ENCODE measurements around the gene VAMP5. TPM values are rescaled to one million over a fixed set of nuclear protein-coding genes. Genes with fewer than 3 reads are reported as not detected.
"Not testable (repeated sequence)": the region's sequence is repeated elsewhere in the genome, so short reads cannot be mapped to it uniquely, and the experiment has no call there.

The VAMP5 gene
- polyA plus RNA-seq, 3 donors: 39.0 to 51.5 (median 47.0) TPM

- no peak for DNase-seq (ENCODE audit: low read depth in 3 of 3, low spot score in 2 of 3)
Measured at GRCh38 chr2:85549826-85550225, 34.4 kb upstream of the VAMP5 start.

GRCh38 chr2:85550486-85550885 lies 33.7 kb upstream of the VAMP5 start:
- no peak for DNase-seq (ENCODE audit: low read depth in 3 of 3, low spot score in 2 of 3)

GRCh38 chr2:85551698-85552678 lies 32.2 kb upstream of the VAMP5 start:
- DNase-seq (ENCODE audit: low read depth in 3 of 3, low spot score in 2 of 3): peak in 2 of 3 donors; percentile 71 to 77

- no peak for DNase-seq (ENCODE audit: low read depth in 3 of 3, low spot score in 2 of 3)
Measured at GRCh38 chr2:85553184-85553583, 31.0 kb upstream of the VAMP5 start.

- DNase-seq (ENCODE audit: low read depth in 3 of 3, low spot score in 2 of 3): no peak
Measured at GRCh38 chr2:85554980-85555612, 29.1 kb upstream of the VAMP5 start.

GRCh38 chr2:85557130-85557529 lies 27.1 kb upstream of the VAMP5 start:
- DNase-seq (ENCODE audit: low read depth in 3 of 3, low spot score in 2 of 3): no peak

GRCh38 chr2:85558160-85558559 lies 26.1 kb upstream of the VAMP5 start:
- no peak for DNase-seq (ENCODE audit: low read depth in 3 of 3, low spot score in 2 of 3)

- not testable (repeated sequence) for DNase-seq (ENCODE audit: low read depth in 3 of 3, low spot score in 2 of 3)
Measured at GRCh38 chr2:85560403-85560726, 23.9 kb upstream of the VAMP5 start.

GRCh38 chr2:85560812-85561279 lies 23.4 kb upstream of the VAMP5 start:
- DNase-seq (ENCODE audit: low read depth in 3 of 3, low spot score in 2 of 3): no peak

- DNase-seq (ENCODE audit: low read depth in 3 of 3, low spot score in 2 of 3): peak; percentile 88 to 94 (median 91)
Measured at GRCh38 chr2:85561280-85562212, 22.7 kb upstream of the VAMP5 start, which contains the start of gene GGCX. GGCX (minus strand) TSS chr2:85561493; CDS start chr2:85561428, 65 bp downstream.

- DNase-seq (ENCODE audit: low read depth in 3 of 3, low spot score in 2 of 3): no peak
Measured at GRCh38 chr2:85564144-85564563, 20.1 kb upstream of the VAMP5 start.

- no peak for DNase-seq (ENCODE audit: low read depth in 3 of 3, low spot score in 2 of 3)
Measured at GRCh38 chr2:85566265-85566664, 18.0 kb upstream of the VAMP5 start.

- no peak for DNase-seq (ENCODE audit: low read depth in 3 of 3, low spot score in 2 of 3)
Measured at GRCh38 chr2:85575739-85576138, 8.5 kb upstream of the VAMP5 start.

GRCh38 chr2:85577063-85577385 lies 7.2 kb upstream of the VAMP5 start:
- no peak for DNase-seq (ENCODE audit: low read depth in 3 of 3, low spot score in 2 of 3)

GRCh38 chr2:85577386-85578242 lies 6.6 kb upstream of the VAMP5 start, which contains the start of gene VAMP8:
VAMP8 (plus strand) TSS chr2:85577586; CDS start chr2:85577647, 61 bp downstream.
- DNase-seq (ENCODE audit: low read depth in 3 of 3, low spot score in 2 of 3): no peak

- DNase-seq (ENCODE audit: low read depth in 3 of 3, low spot score in 2 of 3): no peak
Measured at GRCh38 chr2:85578243-85579180, 5.7 kb upstream of the VAMP5 start.

- DNase-seq (ENCODE audit: low read depth in 3 of 3, low spot score in 2 of 3): no peak
Measured at GRCh38 chr2:85579266-85579935, 4.8 kb upstream of the VAMP5 start.

GRCh38 chr2:85580206-85580605 lies 4.0 kb upstream of the VAMP5 start:
- no peak for DNase-seq (ENCODE audit: low read depth in 3 of 3, low spot score in 2 of 3)
